HG02852 (cell line): ENCODE measurements around the gene HIBADH.
A peak's percentile ranks its signal among the peaks of the same experiment; 100 is the strongest.
"Not testable (repeated sequence)": the region's sequence is repeated elsewhere in the genome, so short reads cannot be mapped to it uniquely, and the experiment has no call there.

Experiments
- ATAC-seq: cut with Tn5 transposase; IDR thresholded peaks from one replicate; pipeline ENCODE4 v1.9.1; 2021; ENCODE audit warnings: mild to moderate bottlenecking, moderate library complexity; ENCODE audit not compliant: unreplicated experiment

Gene HIBADH

DNA sequence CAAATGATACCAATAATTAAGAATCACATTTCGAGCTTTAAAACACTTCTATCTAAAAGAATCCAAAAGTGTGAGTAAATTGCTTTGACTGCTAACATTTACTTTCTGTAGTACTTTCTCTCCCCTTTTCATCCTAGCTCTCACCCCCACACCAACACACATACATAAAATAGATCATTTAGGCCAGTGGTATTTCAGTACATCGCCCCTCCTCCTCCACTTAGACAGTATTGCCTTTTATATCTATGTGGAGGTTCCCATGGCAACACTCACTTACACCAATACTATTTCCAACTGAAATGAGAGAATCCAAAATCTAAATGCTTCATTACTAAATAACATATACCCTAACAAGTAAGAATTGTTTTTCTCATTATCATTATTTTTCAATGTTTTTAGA lies 58.9 kb downstream of the HIBADH start:
- no peak for ATAC-seq

DNA sequence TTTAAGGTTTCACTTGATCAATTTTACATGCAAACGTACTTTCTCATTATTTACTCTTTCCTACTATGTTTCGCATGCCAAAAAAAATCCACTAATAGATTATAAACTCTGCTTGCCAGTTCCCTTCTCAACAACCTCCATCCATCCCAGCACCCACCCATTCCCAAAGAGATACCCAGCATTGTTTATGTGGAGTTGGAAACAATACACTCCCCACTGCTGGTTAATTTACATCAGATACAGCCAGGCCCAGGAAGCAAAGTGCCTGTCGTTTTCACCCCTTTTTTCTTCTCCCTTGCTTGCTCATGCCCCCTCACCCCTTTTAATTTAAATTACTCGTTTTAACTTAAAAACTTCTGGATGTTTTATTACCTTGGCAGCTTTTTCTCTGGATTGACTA lies 59.9 kb downstream of the HIBADH start:
- no peak for ATAC-seq

DNA sequence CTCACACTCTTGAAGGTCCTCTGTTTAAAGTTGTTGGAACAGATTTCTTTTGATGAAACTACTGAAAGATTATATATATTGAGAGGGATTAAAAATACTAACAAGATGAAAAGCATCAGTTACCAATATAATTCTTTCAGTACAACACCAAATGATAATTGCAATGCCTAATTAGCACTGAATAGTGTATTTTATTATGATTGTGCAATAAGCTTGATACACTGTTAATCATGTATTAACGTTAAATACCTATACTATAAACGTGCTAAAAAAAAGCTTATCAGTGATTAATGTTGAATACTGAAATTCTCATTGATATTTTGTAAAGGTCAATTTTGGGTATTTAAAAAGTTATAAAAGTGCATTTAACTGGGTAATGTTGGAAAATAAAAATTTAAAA lies 61.5 kb downstream of the HIBADH start:
- no peak for ATAC-seq

DNA sequence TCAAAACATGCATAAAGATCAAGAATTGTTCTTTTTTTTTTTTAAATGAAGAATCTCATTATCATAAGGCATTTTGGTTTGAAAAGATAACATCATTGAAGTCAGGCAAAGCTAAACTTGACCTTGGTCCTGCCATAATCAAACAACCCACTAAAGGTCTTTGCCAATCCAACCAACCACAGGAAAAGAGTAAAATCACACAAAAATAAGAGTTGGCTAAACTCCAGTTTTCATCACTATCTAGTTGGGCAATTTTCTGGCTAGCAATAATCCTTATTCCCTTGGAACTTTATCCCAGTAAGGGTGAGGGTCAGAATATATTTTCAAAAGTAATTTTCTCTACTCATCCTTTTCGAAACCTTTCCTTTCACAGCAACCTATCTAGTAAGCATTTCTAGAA lies 62.4 kb downstream of the HIBADH start:
- ATAC-seq = no peak

DNA sequence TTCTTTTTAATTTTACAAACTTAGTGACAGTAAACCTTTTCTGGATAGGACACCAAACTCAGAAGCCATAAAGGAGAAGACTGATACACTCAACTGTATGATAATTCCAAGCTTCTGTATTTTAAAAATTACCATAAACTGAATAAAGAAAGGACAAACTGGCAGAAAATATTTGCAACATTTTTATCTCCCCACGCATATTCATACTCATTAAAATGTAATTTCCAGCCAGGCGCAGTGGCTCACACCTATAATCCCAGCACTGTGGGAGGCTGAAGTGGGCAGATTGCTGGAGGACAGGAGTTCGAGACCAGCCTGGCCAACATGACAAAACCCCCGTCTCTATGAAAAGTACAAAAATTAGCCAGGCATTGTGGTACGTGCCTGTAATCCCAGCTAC lies 67.7 kb downstream of the HIBADH start:
- ATAC-seq = no peak

DNA sequence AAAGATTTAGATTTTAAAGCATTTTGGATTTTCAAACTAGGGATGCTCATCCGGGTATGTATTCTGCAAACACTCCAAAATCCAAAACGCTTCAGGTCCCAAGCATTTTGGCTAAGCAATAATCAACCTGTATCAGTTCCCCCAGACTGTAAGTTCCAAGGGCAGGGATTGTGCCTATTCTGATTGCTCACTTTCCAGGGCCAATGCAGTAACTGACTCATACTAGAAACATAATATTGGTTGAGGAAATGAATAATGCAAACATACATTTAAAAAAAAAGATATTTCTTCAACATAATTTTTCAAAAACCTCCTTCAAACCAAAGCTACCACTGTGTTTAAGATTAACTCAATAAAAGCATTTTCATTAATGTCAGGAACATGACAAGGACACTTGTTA lies 69.5 kb downstream of the HIBADH start:
- ATAC-seq = no peak

DNA sequence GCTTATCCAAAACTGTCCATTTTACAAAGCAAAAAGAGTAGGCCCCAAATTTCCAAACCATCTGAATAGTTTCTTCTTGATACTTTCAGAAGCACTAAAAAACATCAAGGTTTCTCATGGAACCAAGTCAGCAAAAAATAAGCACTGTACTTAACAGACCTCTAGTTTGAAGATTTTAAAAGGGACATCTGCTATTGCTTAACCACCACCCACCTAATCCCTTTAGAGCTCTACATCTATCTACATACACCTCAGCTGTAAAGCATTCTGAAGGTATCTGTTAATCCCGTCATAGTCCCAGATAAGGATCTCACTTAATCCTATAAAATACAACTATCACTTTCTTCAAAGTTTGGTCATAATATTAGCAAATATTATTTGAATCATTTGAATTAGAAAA lies 72.3 kb downstream of the HIBADH start:
- no peak for ATAC-seq

DNA sequence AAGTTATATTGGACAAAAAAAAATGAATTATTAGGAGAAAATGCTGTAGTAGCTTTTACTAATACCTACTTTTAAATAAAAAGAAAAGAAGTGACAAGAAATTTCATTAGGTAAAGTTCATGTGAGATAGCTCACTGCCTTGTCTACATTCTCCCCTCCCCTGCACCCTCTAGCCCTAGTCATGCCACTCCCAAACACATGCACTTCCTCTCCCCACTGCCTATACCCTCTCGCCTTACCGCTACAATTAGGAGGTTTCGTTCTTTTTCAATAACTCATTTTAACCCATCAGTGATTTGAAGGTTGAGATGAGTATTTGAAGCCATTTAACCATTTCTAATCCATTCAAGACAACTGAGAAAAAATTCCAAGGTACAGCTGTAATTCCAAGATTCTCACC lies 75.3 kb downstream of the HIBADH start:
- no peak for ATAC-seq

DNA sequence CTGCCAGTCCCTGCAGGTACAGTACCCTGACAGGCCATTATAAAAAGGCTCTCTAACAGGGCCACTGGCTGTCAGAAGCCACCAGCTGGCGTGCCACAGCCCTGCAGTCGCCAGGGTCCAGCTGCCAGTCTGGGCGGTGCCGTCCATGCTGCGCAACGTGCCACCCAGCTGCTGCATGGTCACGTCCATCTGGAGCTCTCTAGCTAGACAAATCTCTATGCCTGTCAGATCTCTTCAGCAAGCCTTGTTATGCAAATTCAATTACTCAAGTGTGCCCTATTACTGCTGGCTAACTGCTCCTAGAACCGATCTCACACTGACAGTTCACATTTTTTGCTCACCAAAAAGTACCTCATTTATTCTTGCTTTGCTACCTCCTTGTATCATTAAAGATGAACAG lies 75.9 kb downstream of the HIBADH start:
- ATAC-seq = peak; percentile 96

DNA sequence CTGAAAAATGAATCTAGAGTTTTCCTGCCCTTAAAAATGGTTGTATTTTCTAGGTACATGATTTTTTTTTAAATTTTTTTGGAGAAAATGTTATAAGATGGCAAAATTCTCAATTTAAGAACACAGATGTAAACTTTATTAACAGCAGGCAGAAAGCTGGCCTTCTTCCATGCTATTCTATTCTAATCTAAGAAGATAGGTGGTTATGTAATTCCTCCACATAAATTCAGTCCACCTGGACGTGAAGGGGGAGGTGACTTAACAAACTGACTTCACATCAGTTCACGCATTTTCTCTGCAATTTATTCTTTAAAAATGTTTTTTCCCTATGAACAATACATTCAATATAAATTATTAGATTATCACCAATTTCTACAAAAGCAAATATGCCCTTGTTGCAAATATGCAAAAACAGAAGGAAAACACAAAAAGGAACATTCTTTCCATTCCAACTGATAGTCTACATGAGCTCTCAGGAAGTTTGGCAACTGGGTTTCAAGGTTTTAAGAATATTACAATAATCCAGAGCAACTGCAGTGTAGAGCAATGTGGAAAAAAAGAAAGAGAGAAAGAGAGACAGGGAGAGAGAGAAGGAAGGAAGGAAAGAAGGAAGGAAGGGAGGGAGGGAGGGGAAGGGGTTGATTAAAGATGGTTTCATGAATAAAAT lies 76.8 kb downstream of the HIBADH start:
- ATAC-seq = no peak

DNA sequence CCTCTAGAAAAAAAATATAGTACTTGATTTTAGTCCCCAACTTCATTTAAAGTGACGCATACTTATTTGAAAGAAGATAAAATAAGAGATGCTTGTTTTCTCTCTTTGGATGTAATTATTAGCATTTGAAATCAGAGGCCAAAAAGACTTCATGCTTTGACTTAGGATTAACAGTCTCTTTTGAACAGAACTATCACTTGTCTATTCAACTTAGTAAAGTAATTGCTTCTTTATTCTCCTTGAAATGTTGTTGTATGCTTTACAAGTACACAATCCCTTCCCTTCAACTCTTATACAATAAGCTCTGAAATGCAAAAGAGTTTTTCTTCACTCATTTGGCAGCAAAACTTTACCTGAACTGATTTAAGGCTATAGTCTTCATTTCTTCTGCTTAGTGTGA lies 80.8 kb downstream of the HIBADH start:
- no peak for ATAC-seq

DNA sequence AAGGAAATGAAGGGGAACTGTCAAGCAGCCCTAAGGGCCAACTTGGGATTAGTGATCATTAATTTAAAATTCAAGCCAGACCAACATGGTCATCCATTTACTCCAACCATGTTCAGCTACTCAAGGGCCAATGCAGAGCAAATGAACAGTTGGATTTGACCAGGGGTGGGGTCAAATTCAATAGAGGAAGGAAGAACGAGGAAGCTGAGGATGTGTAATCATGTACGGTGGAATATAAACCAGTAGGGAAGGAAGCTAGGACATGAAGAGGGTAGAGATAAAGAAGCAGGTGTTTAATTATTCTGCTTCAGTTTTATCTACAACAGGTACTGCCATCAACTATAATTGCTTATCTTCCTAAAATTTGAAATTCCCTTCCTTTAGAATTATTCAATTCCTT lies 81.6 kb downstream of the HIBADH start:
- no peak for ATAC-seq

DNA sequence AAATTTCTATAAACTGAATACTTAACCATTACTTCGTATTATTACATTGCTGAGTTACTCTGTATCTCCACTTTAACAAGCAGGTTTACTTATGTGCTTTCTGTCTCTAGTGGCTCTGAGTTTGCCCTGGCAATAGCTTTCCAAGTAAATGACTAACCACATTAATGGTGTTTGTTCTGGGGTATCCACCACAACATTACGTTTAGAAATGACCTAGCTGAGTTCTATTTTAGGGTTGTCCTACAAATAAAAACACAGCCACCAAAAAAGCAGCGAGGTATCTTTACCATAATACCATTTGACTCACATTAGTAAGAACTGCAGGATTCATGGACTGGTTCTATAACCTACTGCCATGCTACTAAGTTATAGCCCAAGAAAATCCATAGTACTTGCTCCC lies 83.1 kb downstream of the HIBADH start:
- ATAC-seq = no peak

DNA sequence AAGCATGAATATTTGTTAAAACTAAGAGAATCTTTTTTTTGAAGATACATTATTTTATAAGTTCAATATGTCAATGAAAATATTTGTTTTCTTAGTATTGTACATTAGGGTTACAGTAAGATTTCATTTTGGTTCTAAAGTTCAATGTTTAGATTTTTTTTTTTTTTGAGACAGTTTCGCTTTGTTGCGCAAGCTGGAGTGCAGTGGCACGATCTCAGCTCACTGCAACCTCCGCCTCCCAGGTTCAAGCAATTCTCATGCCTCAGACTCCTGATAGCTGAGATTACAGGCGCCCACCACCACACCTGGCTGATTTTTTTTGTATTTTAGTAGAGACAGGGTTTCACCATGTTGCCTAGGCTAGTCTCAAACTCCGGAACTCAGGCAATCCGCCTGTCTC lies 84.5 kb downstream of the HIBADH start:
- ATAC-seq = not testable (repeated sequence)

DNA sequence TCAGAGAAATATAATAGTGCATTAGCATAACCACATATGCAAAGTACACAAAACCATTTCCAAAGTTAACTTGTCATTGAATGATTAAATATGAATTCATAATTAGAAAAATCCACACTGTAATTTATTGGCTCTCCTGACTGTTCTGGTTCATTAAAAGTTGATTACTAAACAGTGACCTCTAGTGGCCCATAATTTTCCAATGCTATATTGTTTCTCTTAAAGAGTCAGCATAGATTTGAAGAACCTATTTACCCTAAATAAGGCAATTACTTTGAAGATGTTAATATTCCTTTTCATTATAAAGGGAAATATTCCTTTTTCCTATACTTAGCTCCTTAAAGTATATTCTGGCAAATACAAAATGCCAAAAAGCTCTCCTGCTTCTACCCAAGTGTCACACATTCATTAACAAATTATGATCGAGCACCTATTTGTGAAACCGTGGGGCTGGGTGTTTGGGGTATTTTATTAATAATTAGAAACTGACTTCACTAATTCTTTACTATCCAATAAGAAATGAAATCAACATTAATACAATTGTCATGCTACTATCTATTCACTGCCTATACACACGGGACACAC lies 86.2 kb downstream of the HIBADH start:
- ATAC-seq = no peak

DNA sequence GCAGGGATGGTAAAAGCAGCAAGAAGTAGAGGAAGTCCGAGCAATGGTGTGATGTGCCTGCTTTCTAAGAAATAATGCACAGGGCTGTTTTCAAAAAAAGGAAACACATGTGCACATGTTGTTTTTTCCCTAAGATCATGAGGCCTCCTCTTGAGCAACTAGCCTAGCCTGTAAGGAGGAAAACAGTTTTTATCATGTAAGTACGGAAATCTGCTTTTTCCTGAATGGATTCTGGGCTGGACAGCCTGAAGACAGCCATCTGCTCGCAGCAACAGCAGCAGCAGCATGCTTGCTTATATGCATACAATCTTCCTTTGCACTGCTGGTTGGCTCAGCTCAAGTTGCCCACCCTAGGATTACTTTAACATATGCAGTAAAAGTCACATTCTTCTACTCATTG lies 87.1 kb downstream of the HIBADH start:
- ATAC-seq = no peak

DNA sequence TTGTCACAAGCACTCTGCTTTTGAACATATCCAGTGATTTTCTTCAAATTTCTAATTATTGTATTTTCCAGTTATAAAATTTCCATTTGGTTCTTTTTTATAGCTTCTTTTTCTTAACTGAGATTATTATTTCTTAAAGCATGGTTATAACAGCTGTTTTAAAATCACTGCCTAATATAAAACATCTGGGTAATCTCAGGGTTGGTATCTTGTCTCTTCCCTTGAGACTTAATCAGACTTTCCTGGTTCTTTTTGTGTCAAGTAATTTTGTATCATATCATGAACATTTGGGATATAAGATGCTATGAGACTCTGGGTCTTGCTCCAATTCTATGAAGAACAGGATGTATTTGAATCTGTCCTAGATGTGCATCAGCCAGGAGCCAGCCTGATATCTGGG lies 93.6 kb downstream of the HIBADH start:
- no peak for ATAC-seq

DNA sequence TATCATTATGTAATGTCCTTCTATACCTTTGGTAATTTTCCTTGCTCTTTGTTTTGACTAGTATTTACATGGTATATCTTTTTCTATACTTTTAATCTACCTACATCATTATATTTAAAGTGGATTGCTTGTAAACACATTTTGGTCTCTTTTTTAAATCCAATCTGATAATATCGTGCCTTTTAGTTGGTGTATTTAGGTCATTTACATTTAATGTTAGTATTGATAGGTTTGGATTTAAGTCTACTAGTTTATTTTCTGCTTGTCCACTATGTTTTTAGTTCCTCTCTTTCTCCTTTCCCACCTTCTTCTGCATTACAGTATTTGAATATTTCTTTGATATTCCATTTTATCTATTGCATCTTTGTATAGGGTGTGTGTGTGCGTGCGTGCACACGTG lies 95.4 kb downstream of the HIBADH start:
- ATAC-seq = no peak

DNA sequence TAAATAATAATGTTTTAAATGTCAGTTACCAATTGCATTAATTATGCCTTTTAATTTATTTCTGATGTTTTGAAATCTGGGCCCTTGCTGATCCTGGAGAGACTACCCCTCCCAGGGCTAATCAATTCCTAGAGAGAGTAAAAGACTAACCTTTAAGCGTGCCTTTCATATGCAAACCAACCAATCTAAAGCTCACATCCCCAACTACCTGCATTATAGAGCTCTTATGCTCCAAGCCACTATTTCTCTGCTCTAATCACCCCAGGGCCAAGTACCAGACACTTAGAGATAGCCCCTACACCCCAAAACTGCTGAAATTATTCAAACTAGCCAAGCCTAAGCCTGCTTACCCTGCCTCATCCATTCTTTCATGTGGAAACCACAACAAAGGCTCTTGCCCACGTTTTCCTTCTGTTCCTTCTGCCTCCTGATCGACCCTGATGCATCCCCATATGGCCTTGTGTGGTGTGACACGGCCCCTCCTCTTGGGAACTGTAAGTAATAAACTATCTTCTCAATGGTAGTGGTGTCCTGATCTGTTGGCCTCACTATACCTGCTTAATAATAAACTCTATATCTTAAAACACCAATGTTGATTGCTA lies 97.7 kb downstream of the HIBADH start:
- no peak for ATAC-seq

DNA sequence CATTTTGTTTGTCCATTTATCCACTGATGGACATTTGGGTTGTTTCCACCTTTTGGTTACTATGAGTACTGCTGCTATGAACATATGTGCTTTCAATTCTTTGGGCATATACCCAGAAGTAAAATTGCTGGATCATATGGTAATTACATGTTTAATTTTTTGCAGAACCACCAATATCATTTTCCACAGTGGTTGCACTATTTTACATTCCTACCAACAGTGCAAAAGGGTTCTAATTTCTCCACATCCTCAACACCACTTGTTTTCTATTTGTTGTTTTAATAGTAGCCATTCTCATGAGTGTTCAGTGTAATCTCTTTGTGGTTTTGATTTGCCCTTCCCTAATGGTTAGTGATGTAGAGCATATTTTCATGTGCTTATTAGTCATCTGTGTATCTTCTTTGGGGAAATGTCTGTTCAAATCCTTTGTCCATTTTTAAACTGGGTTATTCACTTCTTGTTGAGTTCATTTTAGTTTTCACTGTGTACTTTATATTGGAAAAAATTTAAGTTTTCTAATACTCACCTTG lies 101.9 kb downstream of the HIBADH start:
- no peak for ATAC-seq

DNA sequence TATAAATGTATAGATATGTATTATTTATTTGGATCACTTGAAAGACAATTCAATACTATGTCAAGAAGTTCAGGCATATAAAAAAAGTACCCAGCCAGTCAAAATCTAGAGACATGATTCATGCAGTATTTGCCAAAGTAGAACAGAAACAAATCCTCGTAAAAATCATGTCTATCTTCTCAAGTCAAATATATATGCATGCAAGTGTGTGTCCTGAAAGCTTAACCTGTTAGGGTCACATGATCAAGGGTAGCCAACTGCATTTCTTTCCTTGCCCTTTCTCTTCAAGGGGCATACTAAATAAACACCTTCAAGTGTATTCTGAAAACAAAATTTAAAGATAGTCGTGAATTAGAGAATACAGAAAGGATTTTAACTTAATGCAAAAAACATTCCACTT lies 107.0 kb downstream of the HIBADH start:
- no peak for ATAC-seq

DNA sequence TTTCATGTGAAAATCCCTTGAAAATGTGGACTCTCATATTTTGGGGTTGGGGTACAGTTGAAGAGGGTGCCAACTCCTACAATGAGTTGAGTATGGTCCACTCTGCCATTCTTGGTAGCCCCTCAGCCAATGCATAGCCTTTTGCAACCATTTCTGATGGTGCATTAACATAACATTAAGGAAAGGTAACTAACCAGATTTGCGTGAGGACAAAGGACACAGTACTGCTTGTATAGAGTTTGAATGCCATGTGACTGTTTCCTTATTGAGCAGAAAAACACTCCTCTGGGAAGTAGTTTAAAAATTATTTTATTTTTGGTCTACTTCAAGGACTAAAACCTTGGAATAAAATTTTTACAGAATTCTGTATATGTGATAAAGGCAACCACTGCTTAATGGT lies 107.9 kb downstream of the HIBADH start:
- no peak for ATAC-seq

DNA sequence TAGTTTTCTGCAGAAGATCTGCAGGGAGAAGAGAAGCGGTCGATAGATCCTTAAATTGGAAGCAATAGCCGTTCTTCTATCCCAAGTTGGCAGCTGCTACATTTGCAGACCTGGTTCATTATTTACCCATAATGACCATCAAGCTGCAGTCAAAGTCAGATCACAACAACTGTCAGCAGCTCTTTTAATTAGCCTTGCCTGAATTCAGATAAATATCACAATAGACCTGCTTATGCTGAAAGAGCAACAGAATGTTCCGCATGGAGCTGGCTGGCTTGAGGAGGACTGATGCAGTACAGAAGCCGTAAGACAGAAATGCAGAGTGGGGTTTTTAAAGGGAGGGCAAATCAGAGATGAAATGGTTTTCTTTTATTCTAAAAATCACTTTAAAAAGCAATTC lies 109.4 kb downstream of the HIBADH start:
- no peak for ATAC-seq
